GM21723 (cell line): Measurements from ENCODE around the gene HRH2.
"Not testable (repeated sequence)": the region's sequence is repeated elsewhere in the genome, so short reads cannot be mapped to it uniquely, and the experiment has no call there.

Experiments
- ATAC-seq: cut with Tn5 transposase; IDR thresholded peaks from one replicate; pipeline ENCODE4 v1.9.1; 2021; ENCODE audit warnings: mild to moderate bottlenecking, moderate library complexity; ENCODE audit not compliant: unreplicated experiment

Gene HRH2

DNA sequence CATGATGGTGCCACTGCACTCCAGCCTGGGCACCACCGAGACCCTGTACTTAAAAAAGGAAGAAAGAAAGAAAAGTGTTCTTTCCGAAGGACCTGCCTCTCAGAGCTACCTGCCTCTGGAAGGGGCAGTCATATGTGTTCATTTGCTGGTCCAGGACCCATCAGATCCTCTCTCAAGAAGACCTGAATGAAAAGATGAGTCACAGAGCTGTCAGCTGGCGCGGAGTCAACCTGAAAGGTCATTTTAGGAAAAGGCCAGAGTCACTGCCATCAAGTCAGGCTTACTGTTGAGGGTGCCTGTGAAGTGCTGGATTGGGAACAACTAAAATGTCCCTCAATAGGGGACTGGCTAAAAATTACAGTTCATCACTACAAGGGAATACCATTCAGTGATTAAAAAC is 14.9 kb upstream of the HRH2 start:
- ATAC-seq: no peak

DNA sequence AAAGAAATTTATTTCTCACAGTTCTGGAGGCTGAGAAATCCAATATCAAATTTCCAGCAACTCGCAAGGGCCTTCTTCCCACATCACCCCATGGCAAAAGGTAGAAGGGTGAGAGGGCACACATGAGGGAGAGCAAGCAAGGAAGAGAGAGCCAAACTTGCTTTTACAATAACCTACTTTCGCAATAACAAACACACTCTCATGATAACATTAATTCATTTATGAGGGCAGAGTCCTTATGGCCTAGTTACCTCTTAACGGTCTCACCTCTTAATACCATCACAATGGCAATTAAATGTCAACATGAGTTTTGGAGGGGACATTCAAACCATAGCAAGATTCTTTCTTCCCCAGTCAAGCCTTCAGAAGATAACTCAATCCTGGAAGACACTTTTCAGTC is 11.6 kb upstream of the HRH2 start:
- ATAC-seq: no peak

DNA sequence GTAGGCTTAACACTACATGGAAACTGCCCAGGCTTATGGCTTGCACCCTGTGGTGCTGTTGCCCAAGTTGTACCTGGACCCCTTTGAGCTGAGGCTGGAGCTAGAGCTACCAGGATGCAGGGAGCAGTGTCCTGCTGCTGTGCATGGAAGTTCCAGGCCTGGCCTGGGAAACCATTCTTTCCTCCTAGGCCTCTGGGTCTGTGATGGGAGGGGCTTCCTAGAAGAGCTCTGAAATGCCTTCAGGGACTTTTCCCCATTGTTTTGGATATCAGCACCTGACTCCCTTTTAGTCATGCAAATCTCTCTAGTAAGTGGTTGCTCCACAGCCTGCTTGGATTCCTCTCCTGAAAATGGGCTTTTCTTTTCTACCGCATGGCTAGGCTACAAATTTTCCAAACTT is 7.9 kb upstream of the HRH2 start:
- ATAC-seq: no peak

DNA sequence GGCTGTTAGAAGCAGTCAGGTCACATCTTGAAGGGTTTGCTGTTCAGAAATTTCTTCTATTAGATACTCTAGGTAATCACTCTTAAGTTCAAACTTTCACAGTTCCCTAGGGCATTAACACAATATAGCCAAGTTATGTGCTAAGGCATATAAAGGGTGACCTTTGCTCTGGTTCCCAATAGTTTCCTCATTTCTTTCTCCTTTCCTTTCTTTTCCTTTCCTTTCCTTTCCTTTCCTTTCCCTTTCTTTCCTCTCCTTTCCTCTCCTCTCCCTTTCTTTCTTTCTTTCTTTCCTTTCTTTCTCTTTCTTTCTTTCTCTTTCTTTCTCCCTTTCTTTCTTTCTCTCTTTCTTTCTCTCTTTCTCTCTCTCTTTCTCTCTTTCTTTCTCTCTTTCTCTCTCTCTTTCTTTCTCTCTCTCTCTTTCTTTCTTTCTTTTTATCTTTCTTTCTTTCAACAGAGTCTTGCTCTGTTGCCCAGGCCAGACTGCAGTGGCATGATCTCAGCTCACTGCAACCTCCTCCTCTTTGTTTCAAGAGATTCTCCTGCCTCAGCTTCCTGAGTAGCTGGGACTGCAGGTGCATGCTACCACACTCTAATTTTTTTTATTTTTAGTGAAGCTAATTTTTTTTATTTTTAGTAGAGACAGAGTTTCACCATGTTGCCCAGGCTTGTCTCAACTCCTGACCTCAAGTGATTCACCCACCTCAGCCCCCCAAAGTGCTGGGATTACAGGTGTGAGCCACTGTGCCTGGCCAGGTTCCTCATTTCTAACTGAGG is 7.3 kb upstream of the HRH2 start:
- not testable (repeated sequence) for ATAC-seq

DNA sequence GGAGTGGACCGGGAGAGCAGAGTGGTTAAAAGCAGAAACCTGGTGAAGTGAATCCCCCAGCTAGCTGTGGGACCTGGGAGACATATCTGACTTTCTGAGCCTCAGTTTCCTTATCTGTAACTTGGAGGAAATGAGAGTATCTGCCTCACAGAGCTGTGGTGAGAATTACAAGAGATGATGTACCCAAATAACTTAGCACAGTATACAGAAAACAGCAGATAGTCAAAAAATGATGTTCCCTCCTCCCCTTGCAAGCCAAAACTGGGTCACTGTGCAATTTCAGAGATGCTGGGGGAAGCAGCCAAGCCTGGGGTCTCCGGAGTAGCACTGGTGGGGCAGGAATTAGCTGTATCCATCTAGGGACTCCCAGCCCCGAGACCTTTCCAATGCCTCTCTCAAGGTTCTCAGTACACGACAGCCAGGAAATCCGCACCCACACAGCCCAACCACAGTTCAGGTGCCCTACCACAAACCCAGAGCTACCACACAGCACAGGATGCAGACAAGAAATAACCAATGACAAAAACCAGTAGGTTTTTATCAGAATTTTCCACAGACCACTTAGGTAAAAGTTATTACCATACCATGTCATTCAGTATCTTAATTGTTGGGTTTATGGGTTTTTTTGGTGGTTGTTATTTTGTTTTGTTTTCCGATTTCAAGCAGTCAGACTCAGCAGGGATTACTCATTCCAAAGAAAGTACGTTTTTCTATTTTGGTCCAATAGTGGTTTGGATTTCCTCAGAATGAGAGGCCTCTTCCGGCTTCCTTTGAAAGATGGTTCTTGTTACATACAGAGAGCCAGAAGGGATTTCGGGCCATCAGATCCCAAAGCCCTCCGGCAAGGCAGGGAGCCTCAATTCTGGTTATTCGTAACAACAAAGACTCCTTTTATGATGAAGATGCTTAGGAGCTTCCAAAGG is 4.9 kb upstream of the HRH2 start:
- ATAC-seq: no peak

DNA sequence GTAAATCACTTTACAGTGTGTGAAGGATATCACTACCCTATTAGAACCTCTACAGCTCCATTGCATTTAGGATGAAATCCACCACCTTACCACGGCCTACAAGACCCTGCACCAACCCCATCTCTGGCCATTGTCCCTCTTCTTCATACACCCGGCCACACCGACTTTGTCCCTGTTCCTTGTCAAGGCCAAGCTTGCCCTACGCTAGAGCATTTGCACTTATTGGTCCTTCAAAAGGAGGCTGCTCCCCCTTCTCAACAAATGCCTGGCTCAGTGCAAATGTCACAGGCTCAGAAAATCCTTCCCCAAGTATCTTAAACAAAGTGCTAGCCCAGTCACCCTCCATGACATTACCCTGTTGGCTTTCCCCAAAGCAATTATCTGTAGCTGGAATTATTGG is 4.1 kb upstream of the HRH2 start:
- no peak for ATAC-seq

DNA sequence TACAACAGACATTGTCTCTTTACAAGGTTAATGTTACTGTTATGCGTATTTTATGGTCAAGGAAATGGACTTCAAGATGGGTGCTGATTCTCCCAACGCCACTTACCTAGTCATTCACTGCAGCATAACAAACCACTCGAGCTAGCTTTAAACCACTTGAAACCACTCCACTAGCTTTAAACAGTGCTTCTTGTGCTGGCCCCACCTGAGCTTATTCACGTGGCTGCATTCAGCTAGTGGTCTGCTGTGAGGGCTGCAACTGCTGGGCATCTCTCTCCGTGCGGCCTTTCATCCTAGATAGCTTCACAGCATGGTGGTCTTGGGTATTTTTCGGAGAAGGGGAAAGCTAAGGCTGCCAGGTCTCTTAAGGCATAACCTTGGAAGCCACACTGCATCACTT is 3.5 kb upstream of the HRH2 start:
- no peak for ATAC-seq

DNA sequence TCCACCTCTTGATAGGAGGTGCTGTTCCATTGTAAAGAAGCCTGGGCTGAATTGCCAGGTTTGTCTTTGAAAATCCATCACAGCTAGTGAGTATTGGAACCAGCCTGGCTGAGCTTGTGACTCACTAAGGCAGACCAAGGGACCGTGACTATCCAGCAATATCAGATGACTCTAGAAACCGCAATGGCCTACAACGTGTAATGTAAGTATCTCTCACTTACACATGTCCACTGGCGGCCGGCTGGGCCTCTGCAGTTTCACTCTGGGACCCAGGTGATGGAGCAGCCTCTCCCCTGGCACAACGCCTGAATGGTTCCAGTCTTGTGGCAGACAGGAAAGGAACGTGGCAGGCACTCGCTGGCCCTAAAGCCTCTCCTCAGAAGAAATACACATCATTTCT is 3.1 kb upstream of the HRH2 start:
- no peak for ATAC-seq

DNA sequence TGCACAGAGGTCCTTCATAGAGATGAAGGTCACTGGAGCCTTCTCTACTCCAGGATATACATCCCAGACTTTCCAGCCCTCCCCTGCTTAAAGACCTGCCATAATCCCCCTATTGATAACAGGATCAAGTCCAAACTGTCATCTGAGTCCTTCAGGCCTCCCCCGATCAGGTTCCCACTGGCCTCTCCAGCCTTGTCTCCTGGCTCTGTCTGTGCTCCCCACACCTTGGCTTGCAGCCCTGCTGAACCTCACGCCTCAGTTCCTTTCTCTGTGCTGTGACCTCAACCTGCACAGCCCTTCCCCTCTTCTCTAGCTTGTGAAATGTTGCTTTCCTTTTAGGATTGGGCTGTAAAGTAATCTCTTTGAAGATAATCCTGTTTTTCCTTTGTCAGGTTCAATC is 2.5 kb upstream of the HRH2 start:
- no peak for ATAC-seq

DNA sequence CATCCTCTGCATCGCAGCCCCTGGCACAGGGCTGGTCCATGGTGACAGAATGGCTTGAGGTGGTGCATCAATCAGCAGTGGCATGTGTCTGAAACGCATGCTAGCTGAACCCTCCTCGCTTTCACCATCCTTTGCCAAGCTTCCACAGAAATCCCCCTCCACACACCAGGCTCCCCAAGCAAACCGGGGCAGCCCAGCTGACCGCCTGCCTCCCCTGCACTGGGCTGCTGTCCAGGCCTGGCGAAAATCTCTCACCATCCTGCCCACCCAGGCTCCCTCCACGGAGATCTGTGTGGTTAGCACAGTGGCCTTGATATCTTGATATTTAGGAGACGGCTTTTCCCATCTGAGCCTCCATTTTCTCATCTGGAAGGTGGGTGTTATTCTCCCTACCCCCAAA is 905 bp upstream of the HRH2 start:
- no peak for ATAC-seq

DNA sequence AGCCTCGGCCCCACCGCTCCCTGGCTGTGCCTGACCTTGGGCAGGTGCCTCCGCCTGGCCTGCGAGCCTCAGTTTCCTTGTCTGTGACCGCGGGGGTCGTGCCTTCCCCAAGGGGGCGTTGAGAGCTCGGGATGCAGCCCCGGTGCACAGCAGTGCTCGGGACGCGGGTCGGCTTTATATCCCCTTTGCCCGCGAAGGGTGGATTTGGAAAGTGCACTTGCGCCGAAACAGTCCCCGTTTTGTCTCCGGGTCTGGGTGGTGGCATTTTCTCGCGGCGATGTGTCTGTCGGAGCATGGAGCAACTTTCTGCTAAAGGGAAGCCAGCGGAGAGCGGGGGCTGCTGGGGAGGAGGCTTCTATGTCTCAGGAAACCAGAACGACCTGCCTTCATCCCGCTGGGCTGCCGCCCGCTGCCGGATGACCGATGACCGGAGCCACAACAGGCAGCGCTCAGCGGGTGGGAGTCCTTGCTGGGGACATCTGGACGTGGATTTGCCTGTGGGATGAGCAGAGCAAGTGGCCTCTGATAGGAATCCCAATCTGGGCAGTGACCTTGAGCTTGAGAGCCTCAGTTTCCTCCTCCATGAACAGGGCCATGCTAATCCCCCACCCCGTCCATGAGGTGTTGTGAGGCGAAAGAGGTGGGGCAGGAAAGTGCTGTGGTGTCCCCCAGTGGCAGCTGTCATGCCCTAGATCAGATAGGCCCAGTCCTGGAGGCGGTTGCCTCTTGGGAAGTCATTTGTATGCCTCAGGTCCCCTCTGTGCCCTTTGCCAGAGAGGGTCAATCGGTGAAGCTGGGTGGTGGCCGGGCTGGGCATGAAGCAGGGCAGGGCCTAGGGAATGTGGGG is 651 bp downstream of the HRH2 start:
- ATAC-seq: no peak

DNA sequence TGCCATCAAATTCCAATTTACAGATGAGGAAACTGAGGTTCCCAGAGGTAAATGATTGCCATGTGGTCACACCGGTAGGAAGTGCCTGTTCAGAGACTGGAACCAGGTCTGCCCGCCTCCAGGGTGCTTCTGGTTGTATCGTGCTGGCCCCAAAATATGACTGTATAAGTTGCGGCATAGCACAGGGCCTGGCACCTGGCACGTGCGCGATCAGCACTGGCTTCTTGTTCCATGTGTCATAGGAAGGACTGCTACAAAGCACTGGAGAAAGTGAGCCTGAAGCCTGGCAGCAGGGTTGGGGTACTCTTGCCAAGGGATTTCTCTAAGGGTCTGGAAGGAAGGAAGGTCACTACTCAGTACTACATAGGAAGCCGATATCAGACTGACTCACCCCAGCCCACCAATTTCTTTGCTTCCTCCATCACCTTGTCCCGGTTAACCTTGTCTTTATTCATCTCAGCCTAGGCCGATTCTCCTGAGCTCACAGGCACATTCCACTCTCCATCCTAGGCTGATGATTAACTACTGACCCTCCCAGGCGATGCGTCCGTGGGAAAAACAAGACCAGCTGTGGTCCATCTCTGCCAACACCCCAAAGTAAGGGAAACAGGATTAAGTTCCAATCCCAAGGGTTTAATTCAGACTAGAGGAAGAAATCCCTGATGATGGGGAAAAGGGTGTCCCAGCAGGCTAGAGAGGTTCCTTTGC is 1.8 kb downstream of the HRH2 start:
- ATAC-seq: no peak

DNA sequence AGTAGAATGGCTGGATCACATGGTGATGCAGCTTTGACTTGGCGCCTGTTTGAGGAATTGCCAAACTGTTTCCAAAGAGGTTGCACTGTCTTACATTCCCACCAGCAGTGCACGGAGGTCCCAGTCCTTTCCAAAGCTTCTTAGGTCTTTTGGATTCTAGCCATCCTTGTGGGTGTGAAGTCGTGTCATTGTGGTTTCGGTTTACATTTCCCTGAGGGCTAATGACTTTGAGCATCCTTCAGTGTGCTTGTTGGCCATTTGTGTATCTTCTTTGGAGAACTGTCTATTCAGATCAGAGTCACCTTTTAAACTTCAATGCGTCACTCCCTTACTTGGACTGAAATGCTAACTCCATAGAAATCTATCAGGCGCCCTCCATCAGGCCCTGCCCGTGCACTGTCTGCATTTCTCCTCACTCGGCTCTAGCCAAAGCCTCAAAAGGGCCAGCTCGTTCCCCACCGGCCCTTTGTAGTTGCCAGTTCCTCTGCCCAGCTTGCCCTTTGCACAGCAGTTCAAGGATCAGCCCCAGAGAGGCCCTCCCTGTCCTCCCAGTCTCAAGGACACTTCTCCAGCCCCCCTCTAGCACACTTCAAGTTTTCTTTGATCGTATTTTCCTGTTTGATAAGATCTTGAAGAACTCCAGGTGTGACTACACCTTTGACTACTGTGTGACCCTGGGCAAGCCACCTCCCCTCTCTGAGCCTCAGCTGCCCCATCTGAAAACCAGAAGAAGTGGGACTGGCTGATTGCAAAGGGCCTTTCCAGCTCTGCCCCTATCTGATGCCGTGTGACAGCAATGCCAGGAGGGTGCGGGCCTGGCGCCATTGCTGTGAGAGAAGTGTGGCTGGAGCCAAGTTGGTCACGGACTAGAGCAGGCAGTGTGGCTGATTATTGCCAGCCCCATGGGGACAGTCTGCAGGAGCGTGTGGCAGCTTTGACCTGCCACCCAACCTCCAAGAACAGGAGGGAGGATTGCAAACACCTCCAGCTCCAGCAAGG is 5.6 kb downstream of the HRH2 start:
- no peak for ATAC-seq

DNA sequence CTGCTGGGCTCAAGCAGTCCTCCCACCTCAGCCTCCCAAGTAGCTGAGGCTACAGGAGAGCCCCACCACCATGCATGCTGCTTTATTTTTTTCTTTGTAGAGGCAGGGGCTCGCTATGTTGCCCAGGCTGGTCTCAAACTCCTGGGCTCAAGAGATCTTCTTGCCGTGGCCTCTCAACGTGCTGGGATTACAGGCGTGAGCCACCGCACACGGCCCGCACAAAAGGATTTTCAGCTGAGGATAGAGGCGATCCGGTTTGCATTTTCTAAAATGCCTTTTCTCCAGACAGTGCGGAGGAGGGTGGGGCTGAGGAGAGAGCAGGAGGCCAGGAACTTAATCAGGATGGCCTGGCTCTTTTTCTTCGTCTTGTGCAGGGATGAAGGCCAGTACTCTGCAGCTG is 6.9 kb downstream of the HRH2 start:
- ATAC-seq: no peak

DNA sequence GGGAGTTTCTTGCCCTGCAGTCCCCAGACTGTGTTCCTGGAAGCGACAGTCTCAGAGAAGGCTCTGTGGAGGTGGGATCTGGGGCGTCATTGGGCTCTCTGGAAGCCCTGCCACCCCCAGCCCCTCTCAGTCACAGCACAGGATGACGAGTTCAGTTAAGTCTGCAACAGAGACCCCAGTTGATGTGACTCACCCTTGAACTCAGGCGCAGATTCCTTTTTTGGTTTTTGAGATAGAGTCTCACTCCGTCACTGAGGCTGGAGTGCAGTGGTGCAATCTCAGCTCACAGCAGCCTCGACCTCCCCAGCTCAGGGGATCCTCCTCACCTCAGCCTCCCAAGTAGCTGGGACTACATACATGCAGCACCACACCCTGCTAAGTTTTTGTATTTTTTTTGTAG is 8.3 kb downstream of the HRH2 start:
- no peak for ATAC-seq

DNA sequence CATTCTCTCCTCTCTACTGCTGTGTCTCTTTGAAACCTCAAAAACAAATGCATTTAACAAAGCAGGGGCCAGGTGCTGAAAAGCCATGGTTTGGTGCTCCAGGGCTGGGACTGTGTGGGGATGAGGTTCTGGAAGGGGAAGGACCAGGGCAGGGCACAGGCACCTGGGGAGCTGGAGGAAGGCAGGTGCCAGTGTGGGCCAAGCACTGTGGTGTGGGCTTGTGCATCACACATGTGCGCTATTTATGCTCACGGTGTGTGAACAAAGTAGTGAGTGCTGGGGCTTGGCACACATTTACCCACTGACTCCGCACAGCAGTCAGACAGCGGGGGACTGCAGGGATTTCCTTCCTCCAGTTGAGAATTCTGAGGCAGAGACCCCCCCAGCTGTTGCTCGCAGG is 10.1 kb downstream of the HRH2 start:
- no peak for ATAC-seq

DNA sequence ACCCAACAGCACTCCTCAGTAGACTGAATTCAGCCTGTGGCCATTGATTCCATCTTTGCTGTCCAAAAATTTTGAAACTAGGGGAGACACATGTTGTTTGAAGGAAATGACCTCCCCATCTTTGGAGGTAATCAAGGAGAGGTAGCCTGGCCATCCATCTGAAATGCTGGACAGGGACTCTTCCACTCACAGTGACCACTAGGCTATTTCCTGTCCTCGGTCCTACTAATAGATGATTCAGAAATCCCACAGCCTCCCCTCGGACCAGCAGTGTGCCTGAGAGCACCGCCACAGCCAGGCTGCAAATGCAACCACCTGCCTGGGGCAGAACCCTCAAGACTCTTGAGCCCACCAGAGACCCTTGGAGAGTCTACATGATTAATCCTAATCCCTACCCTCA is 12.5 kb downstream of the HRH2 start:
- no peak for ATAC-seq

DNA sequence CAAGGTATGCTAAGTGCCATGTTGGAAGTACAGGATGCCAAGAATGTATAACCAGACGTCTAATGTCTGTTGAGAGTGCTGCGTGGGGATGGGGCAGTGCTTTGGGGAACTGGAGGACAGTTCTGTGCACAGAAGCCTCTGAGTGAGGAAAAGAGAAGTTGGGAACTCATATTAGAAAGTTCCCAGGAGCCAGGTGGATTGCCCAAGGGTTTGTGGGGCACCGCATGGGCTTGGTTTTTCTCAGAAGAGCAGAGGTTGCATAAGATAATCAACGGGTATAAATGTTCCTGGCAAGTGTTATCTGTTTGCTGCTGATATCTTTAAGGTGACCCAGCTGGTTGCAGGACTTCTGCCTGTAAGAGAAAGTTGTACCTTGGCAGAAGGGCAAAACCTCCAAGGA is 13.1 kb downstream of the HRH2 start:
- ATAC-seq: no peak

DNA sequence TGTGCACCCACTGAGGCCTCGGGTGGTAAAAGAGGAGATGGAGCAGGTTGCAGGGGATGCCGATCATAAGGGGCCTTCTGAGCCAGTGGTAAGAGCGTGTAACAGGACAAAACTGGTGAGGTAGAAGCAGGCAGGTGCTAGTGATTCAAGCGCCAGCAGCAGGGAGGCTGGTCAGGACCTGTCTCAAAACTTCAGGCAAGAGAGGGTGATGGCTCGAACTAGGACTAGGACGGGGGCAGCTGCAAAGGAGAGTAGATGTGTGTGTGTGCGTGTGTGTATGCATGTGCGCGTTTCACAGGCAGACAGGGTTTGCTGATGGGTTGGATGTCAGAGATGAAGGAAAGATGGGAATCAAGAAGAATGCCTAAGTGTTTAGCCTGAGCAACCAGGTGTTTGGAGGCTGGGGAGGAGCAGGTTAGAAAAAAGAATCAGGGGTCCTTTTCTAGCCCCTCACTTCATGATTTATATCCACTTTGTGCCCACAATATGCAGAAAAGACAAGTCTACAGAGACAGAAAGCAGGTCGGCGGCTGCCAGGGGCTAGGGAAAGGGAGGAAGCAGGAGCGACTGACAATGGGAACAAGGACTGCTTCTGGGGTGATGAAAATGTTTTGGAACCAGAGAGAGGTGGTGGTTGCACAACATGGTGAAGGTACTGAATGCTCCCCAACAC is 15.2 kb downstream of the HRH2 start:
- no peak for ATAC-seq
